HG03103 (cell line): Measurements from ENCODE around the gene MLH1.
A peak's percentile ranks its signal among the peaks of the same experiment; 100 is the strongest.

Experiments used
- ATAC-seq: cut with Tn5 transposase; IDR thresholded peaks from one replicate; pipeline ENCODE4 v1.9.1; 2021; ENCODE audit warnings: low read depth; ENCODE audit not compliant: unreplicated experiment

The MLH1 gene

GRCh38 chr3:36972163-36972562, 21.2 kb upstream of the MLH1 start:
- ATAC-seq, result no peak

- ATAC-seq, result no peak
These were observed 20.2 kb upstream of the MLH1 start for GRCh38 chr3:36973139-36973538.

DNA sequence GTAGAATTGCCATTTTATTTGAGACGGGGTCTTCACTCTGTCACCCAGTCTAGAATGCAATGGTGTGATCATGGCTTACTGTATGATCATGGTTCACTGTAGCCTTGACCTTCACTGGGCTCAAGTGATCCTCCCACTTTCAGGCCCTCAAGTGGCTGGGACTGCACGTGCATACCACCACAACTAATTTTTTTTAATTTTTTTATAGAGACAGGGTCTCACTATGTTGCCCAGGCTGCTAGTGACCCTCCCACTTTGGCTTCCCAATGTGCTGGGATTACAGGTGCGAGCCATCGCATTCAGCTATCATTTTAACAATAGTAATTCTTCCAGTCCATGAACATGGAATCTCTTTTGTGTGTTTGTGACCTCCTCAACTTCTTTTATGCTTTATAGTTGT, 12.3 kb upstream of the MLH1 start:
- no peak for ATAC-seq

DNA sequence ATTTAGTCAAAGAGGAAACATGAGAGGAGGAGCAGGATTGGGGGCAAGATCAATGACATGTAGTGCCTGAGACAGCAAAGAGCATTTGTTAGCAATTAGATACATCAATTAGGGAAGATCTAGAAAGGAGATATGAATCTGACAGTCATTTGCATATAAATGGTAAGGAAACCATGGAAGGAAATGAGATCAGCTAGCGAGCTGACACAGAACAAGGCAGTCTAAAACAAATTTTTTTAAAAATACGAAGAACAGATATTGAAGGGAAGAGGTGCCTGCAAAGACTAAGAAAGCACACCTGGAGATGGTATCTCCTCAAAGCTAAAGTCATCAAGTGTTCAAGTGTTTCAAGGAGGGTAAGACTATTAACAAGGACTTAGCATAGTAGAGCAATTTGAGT, 5.0 kb upstream of the MLH1 start:
- no peak for ATAC-seq

- no peak for ATAC-seq
These were observed 4.3 kb upstream of the MLH1 start for GRCh38 chr3:36989005-36989404.

GRCh38 chr3:36989568-36989967, 3.8 kb upstream of the MLH1 start:
- ATAC-seq, result no peak

DNA sequence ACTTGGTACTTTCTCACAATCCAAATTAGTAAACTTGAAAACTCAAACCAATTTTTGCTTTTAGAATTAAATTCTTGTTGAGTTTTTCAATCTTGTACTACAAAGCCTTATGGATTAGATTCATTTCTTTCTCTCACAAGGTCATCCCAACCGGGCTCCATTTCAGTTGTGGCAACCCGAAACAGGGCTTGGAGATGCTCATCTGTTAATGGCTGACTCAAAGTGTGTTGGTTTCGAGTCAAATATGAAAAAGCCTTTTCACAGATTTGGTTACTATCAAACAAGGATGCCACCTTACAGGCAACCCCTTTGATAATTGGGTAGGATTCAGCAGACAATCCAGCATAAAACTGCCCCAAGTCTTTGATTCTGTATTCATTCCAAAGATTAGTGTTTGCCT, 2.2 kb upstream of the MLH1 start:
- no peak for ATAC-seq

DNA sequence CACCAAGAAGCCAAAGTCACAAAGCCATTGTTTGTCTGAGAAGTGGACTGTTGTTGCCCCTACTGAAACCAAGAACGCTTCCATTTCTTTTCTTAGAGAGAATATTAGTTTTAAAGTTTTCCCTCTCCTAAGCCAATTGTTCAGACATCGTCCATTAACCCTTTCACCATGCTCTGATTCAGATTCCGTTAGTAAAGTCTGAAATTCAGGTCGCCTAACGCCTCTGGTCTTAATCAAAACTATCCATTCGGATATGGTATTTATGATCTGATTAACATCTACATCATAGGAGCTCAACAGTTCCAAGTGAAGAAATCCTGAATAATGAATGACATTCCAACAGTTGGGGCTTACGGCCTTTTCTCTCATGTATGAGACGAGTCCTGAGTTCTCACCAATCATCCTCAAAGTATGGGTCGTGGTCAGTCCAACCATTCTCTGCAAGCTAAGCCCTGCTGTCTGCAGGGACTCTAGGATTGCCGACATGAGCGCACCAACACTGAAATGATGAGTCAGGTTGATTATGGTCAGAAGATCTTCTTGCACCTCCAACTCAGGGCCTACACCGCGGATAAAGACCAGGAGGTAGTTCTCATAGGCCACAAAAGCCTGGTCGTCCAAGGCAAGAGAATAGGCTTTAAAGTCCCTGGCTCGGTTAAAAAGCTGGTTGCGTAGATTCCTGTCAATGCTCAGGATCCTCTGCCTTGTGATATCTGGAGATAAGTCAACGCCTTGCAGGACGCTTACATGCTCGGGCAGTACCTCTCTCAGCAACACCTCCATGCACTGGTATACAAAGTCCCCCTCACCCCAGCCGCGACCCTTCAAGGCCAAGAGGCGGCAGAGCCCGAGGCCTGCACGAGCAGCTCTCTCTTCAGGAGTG, 1.2 kb upstream of the MLH1 start:
- no peak for ATAC-seq

GRCh38 chr3:36992806-36993325, 452 bp upstream of the MLH1 start, which contains the start of gene EPM2AIP1:
Gene EPM2AIP1 (minus strand): TSS chr3:36993131. CDS start chr3:36993077, 54 bp downstream.
- peak; percentile 81 for ATAC-seq

DNA sequence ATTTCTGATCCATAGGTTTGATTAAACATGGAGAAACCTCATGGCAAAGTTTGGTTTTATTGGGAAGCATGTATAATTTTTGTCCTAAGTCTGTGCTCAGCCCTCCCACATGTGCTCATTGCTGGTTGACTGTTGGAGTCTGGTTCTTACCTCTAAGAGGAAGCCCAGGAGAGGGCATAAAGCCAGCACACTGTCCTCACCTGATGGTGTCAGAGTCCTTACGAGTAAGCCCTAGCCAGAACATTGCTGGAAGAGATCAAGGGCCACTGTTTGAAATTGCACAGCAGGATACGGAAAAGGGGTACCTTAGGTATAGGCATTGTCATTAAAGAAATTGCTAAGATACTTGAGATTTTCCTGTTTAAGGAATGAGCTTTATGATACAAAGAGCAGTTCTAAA, 21.3 kb downstream of the MLH1 start:
- ATAC-seq, result no peak

DNA sequence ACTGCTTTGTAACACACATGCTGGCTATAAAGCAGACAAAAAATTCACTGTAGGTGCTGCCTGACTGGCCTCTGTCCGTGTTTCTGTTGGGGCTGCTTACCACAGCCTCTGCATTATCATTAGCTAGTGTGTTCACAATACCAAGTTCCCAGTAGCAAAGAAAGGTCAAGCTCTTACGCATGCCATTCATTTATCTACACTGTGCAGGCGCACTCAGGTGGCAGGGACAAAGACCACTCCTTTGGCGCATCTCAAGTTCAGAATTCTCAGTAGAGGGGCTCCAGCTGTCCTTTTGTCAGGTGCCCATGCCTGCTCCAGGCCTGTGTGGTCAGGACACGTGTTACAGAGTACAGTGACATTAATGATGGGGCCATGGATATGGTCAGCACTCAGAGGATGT, 22.3 kb downstream of the MLH1 start:
- ATAC-seq, result no peak

GRCh38 chr3:37016903-37017302, 23.6 kb downstream of the MLH1 start:
- ATAC-seq, result no peak

- ATAC-seq, result no peak
These were observed 24.4 kb downstream of the MLH1 start for GRCh38 chr3:37017683-37018082.

- ATAC-seq, result no peak
These were observed 30.8 kb downstream of the MLH1 start for GRCh38 chr3:37024092-37024491.

- ATAC-seq, result no peak
These were observed 31.6 kb downstream of the MLH1 start for GRCh38 chr3:37024820-37025405.

- ATAC-seq, result no peak
These were observed 32.4 kb downstream of the MLH1 start for GRCh38 chr3:37025561-37026335.

DNA sequence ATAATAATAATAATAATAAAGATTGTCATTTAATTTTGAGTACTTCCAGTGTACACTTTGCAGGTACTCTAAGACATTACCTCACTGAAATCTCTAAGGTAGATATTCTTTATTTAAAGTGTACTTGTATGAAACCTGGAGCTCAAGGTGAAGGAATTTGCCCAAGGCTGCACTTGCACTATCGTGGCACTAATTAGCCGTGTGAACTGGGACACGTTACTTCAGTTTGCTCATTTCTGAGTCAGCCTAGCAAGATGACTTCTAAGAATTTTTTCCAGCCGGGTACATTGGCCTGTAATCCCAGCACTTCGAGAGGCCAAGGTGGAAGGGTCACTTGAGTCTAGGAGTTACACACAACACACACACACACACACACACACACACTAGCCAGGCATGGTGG, 33.5 kb downstream of the MLH1 start:
- ATAC-seq, result no peak

GRCh38 chr3:37028329-37028728, 35.0 kb downstream of the MLH1 start:
- no peak for ATAC-seq

- no peak for ATAC-seq
These were observed 35.8 kb downstream of the MLH1 start for GRCh38 chr3:37029111-37029510.

DNA sequence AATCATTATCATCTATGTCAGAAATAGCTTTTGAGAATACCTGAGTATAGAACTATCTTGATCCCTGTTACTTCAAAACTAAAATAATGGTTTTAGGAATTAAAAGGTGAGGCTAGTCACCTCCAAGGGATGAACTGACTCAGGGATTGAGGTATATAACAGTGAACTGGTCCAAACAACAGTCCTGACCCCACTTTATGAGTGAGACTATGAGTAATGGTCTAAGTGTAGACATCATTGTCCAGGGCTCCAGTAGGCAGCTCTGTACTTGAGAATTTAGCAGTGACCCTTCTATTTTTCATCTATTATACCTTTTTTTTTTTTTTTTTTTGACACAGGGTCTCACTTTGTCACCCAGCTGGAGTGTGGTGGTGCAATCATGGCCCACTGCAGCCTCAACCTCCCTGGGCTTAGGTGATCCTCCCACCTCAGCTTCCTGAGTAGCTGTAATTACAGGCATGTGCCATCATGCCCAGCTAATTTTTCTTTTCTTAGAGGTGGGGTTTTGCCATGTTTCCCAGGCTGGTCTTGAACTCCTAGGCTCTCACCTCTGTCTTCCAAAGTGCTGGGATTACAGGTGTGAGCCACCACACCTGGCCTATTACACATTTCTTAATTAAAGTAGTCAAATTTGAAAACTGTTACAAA, 36.3 kb downstream of the MLH1 start:
- ATAC-seq, result no peak

GRCh38 chr3:37030588-37030987, 37.3 kb downstream of the MLH1 start:
- no peak for ATAC-seq
